ACHN (cell line): ENCODE data around the gene AGBL2.
"Not testable (repeated sequence)": the region's sequence is repeated elsewhere in the genome, so short reads cannot be mapped to it uniquely, and the experiment has no call there.

ENCODE experiments used
- DNase-seq: peaks from one replicate; pipeline ENCODE4 v3.0.0-alpha.2; 2015
- in situ Hi-C: cut with HindIII; loops from 2 replicates; pipeline ENCODE4 v1.10.0; 2017; ENCODE audit warnings: low sequenced_read_pairs, low pct_ligation_motif_present, low pct_unique_long_range_greater_than_20kb

AGBL2 gene

GRCh38 chr11:47705721-47706120 lies 9.4 kb downstream of the AGBL2 start:
- in situ Hi-C loops = no loop called here
- no peak for DNase-seq

GRCh38 chr11:47691979-47692378 lies 23.2 kb downstream of the AGBL2 start:
- no peak for DNase-seq
- in situ Hi-C loops = no loop called here

GRCh38 chr11:47689480-47689879 lies 25.7 kb downstream of the AGBL2 start:
- in situ Hi-C loops = no loop called here
- no peak for DNase-seq

GRCh38 chr11:47688991-47689390 lies 26.2 kb downstream of the AGBL2 start:
- DNase-seq = no peak
- in situ Hi-C loops = no loop called here

- DNase-seq = no peak
- in situ Hi-C loops = no loop called here
These were observed 27.1 kb downstream of the AGBL2 start for GRCh38 chr11:47688111-47688510.

- DNase-seq, in situ Hi-C loops: not testable (repeated sequence)
These were observed 28.5 kb downstream of the AGBL2 start for GRCh38 chr11:47686704-47687103.

- no peak for DNase-seq
- in situ Hi-C loops = no loop called here
These were observed 29.0 kb downstream of the AGBL2 start for GRCh38 chr11:47686151-47686550.

- DNase-seq = no peak
- in situ Hi-C loops = no loop called here
These were observed 39.3 kb downstream of the AGBL2 start for GRCh38 chr11:47675851-47676250.

GRCh38 chr11:47672283-47672730 lies 42.9 kb downstream of the AGBL2 start:
- DNase-seq = no peak
- in situ Hi-C loops = no loop called here

- DNase-seq = no peak
- in situ Hi-C loops = no loop called here
These were observed 45.3 kb downstream of the AGBL2 start for GRCh38 chr11:47669856-47670255.

GRCh38 chr11:47668665-47669064 lies 46.5 kb downstream of the AGBL2 start:
- in situ Hi-C loops = no loop called here
- no peak for DNase-seq

GRCh38 chr11:47667555-47667954 lies 47.6 kb downstream of the AGBL2 start:
- no peak for DNase-seq
- in situ Hi-C loops = no loop called here

GRCh38 chr11:47667135-47667534 lies 48.0 kb downstream of the AGBL2 start:
- DNase-seq = no peak
- in situ Hi-C loops = no loop called here

GRCh38 chr11:47664936-47665335 lies 50.2 kb downstream of the AGBL2 start:
- DNase-seq, in situ Hi-C loops: not testable (repeated sequence)

- in situ Hi-C loops = no loop called here
- DNase-seq = no peak
These were observed 53.9 kb downstream of the AGBL2 start for GRCh38 chr11:47661245-47661644.

- no peak for DNase-seq
- in situ Hi-C loops = no loop called here
These were observed 55.9 kb downstream of the AGBL2 start for GRCh38 chr11:47659276-47659675.

- no peak for DNase-seq
- in situ Hi-C loops = no loop called here
These were observed 58.8 kb downstream of the AGBL2 start for GRCh38 chr11:47656260-47656885.

- DNase-seq = no peak
- in situ Hi-C loops = no loop called here
These were observed 63.2 kb downstream of the AGBL2 start for GRCh38 chr11:47651818-47652469.

- in situ Hi-C loops = no loop called here
- no peak for DNase-seq
These were observed 65.9 kb downstream of the AGBL2 start for GRCh38 chr11:47649276-47649675.

- in situ Hi-C loops = no loop called here
- DNase-seq = no peak
These were observed 69.2 kb downstream of the AGBL2 start for GRCh38 chr11:47646019-47646418.
